Measurements from ENCODE around the gene INPPL1. TPM values are rescaled to one million over a fixed set of nuclear protein-coding genes. Genes with fewer than 3 reads are reported as not detected.

Gene INPPL1
- total and polyA plus RNA-seq, 2 of the 13 experiments (the other 11 are each of a cell fraction or from before 2014, with no cell fraction given), result 29.1 to 66.9 TPM

DNA sequence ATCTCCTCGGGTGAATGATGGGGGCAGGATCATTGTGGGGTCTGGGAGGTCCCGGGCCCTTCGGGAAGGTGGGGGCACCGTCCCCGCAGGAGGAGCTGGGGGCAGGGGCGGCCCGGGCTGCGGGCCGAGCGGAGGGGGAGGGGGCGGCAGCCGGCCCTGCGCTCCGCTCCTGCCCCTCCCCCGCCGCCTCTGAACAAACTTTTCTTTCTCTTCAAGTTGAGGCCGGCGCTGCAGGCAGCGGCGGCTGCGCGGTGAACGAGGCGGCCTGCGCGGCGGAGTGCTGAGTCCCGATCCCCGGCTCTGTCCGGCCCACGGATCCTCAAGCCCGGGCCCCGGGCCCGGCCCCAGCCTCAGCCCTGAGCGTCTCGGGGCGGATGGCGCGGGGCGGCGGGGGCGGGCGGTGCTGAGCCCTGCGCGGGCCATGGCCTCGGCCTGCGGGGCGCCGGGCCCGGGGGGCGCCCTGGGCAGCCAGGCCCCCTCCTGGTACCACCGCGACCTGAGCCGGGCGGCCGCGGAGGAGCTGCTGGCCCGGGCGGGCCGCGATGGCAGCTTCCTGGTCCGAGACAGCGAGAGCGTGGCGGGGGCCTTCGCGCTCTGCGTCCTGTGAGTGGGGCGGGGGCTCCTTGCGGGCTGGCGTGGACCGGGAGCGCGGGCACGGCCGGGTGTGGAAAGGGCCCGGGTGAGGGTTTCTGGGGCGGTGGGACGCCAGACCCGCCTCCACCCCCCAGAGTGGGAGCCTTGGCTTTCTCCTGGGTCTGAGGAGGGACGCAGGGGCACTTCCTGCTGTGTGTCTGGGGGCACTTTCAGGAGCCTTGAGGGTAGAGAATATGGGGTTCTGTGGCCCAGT lies at the start of gene INPPL1 (continued):
- TF ChIP-seq, protein P1, sequence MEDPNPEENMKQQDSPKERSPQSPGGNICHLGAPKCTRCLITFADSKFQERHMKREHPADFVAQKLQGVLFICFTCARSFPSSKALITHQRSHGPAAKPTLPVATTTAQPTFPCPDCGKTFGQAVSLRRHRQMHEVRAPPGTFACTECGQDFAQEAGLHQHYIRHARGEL (CRISPR knock-in tag; IDR thresholded peaks at IDR 0.05), result no peak
- TF ChIP-seq, protein P2, sequence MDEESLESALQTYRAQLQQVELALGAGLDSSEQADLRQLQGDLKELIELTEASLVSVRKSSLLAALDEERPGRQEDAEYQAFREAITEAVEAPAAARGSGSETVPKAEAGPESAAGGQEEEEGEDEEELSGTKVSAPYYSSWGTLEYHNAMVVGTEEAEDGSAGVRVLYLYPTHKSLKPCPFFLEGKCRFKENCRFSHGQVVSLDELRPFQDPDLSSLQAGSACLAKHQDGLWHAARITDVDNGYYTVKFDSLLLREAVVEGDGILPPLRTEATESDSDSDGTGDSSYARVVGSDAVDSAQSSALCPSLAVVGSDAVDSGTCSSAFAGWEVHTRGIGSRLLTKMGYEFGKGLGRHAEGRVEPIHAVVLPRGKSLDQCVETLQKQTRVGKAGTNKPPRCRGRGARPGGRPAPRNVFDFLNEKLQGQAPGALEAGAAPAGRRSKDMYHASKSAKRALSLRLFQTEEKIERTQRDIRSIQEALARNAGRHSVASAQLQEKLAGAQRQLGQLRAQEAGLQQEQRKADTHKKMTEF (CRISPR knock-in tag; IDR thresholded peaks at IDR 0.05), result peak; percentile 27; the same call in 1 of the 2 replicates
- no peak for TF ChIP-seq ZNF296 (CRISPR knock-in tag; conservative IDR thresholded peaks at IDR 0.05)
- TF ChIP-seq SPEN (CRISPR knock-in tag; IDR thresholded peaks at IDR 0.05; ENCODE audit: low read depth), result no peak
- TF ChIP-seq ZFY (CRISPR knock-in tag; IDR thresholded peaks at IDR 0.05), result peak; percentile 78
- no peak for TF ChIP-seq ZNF784 (CRISPR knock-in tag; IDR thresholded peaks at IDR 0.05; ENCODE audit: borderline replicate concordance)
- TF ChIP-seq ZHX1 (CRISPR knock-in tag; IDR thresholded peaks at IDR 0.05; ENCODE audit: low read depth), result no peak
- TF ChIP-seq HNF4G (IDR thresholded peaks at IDR 0.05; ENCODE audit: borderline replicate concordance, low read depth, low read length), result no peak
- TF ChIP-seq HNF4G (CRISPR knock-in tag; IDR thresholded peaks at IDR 0.05; ENCODE audit: borderline replicate concordance, low read depth), result no peak
- TF ChIP-seq ZNF10 (CRISPR knock-in tag; IDR thresholded peaks at IDR 0.05; ENCODE audit: borderline replicate concordance, low read depth), result no peak
- TF ChIP-seq FOXM1 (CRISPR knock-in tag; IDR thresholded peaks at IDR 0.05), result no peak
- TF ChIP-seq MAF1 (CRISPR knock-in tag; IDR thresholded peaks at IDR 0.05; ENCODE audit: borderline replicate concordance), result no peak
- TF ChIP-seq, protein P3, sequence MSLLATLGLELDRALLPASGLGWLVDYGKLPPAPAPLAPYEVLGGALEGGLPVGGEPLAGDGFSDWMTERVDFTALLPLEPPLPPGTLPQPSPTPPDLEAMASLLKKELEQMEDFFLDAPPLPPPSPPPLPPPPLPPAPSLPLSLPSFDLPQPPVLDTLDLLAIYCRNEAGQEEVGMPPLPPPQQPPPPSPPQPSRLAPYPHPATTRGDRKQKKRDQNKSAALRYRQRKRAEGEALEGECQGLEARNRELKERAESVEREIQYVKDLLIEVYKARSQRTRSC (CRISPR knock-in tag; IDR thresholded peaks at IDR 0.05; ENCODE audit: low read depth), result no peak
- no peak for TF ChIP-seq ZNF878 (CRISPR knock-in tag; IDR thresholded peaks at IDR 0.05)
- no peak for TF ChIP-seq ZNF776 (CRISPR knock-in tag; IDR thresholded peaks at IDR 0.05)
- TF ChIP-seq U2AF2 (IDR thresholded peaks at IDR 0.05; ENCODE audit: low read depth, low read length), result no peak
- no peak for TF ChIP-seq RARG (CRISPR knock-in tag; IDR thresholded peaks at IDR 0.05; ENCODE audit: low read depth)
- TF ChIP-seq MAX (IDR thresholded peaks at IDR 0.05), result no peak
- no peak for TF ChIP-seq FOXP4 (CRISPR knock-in tag; IDR thresholded peaks at IDR 0.05)
- no peak for TF ChIP-seq ZNF30 (CRISPR knock-in tag; IDR thresholded peaks at IDR 0.05)
- TF ChIP-seq ZNF564 (CRISPR knock-in tag; IDR thresholded peaks at IDR 0.05), result no peak
